HG03064 (cell line): ENCODE data around the gene TIAM2.
"Not testable (repeated sequence)": the region's sequence is repeated elsewhere in the genome, so short reads cannot be mapped to it uniquely, and the experiment has no call there.

ENCODE experiments used
- ATAC-seq: cut with Tn5 transposase; IDR thresholded peaks from one replicate; pipeline ENCODE4 v1.9.1; 2021; ENCODE audit warnings: low read depth; ENCODE audit not compliant: unreplicated experiment

TIAM2 gene

DNA sequence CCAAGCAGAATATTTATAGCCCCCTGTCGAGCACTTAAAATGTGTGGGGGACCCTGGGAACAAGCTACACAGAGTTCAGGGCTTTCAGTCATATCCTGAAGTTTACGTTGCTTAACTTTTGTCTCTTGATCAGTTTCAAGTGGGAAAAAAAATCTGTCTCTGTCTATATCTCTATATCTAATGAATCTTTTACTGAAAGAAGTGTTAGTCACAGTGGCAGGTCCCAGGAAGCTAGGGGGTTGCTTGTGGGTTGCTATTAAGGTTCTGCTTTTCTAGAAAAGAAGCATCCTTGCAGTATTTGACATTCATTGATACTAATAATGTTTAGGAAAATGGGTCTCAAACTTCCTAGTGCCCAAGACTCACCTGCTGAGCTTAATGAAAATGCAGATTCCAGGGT, 192.0 kb downstream of the TIAM2 start:
- ATAC-seq, result no peak

DNA sequence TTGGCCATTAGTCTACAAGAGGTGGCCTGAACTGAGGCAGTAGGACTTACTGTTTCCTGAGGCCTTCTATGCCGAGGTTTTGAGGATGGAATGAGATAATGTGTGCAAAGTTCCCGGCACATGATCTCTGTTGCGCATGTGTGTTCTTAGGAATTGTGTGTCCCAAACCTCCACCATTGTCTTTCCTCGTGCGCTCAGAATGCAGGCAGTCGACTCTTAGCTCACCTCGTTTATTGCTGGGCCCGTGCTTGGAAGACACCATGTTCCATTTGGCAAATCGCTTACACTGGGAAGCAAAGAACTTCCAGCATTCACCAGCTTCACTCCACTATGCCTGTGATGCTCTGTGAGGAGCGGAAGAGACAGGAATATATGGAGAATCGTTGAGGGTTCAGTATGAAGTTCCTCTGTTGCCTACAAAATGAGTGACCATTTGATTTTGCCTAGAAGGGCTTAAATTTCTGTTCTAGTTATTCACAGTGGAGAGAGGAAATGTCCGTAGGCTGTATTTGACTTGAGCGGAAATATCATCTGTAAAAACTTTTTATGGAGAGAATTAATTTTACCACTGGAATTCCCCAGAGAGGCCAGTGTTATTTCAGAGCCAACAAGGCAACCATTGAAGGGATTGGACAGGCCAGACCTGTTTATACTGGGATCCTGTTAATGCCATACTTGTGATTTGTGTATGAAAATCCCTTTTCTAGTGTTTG, 193.0 kb downstream of the TIAM2 start:
- ATAC-seq, result no peak

DNA sequence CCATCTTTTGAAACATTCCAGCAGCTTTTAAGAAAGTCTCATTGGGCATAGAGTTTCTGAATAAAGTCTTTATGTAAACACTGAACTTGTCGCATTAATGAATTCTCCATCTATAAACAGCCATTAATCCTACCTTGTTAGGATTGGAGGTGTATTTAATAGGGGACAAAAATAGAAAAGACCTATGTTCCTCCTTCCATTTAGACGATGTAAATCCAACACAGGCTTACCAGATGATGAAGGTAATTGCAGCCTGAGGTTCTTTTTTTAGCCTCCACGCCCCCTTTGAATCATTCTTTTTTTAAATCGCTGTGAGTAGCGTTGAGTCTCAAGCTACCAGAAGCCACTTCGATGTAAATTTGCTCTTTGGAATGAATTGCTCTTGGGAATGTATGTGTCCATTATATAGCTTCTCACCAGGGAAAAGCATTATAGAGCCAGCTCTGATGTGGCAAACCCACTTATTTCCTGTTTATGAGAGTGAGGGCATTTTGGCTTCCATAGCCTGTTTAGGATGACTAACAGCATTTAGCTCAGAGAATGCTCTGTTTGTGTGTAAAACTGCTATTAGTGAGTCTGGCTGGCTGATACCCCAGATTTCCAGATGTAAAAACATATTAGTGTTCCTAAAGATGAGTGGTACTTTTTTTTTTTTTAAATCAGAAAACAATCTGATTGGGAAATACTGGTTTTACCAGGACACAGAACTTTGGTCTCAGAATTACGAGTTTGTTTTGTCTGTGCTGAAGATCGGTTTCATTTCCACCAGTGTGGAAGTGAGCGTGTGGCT, 193.8 kb downstream of the TIAM2 start:
- no peak for ATAC-seq

DNA sequence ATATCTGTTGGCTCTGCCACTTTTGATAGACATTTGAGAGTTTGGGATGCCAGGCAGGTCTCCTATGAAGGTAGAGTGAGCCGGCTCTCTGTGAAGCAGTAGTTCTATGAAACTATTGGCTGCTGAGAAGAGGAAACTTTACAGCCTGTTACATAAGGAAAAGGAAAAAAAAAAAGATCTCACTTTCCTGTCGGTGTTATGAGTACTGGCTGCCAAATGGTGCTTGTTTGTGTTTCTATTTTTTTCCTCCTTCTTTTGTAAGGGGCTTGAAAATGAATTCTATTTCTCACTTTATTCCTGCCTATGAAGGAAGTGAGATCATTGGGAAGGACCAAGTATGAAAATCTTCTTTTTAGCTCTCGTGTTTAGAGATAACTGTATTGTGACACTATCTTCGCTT, 195.6 kb downstream of the TIAM2 start:
- no peak for ATAC-seq

DNA sequence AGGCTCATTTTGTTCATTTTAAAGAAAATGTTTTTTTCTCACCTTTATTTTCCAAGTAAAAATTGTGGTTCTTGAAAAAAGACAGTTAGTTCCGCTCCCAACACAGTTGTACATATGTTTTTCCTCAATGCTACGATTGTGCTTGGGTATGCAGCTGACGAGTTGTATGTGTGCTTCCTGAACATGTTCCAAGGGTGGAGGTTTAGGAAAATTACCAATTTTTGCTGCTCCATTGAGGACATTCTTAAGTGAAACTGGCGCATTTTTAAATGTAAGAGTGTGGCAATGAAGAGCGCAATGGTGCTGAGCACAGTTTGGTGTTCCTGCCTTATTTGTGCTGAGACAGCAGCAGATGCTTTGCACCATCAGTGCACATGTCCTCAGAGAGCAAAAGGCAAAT, 198.4 kb downstream of the TIAM2 start:
- no peak for ATAC-seq

DNA sequence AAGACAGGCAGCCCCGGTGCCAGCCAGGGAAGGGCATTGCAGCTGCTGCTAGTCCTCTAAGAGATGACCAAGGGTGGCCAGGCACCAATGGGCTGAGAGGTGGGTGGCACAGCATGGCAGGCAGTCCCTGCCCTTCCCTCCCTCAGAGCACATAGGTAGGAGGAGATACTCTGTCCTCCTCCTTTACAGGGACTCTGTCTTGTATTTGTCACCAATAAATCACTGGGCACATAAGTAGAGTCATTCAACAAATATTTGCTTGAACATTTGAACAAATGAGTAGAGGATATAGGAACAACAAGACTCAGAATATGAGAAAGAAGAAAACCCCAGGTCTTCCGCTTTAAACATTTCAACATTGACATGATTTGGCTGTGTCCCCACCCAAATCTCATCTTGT, 199.3 kb downstream of the TIAM2 start:
- ATAC-seq, result no peak

DNA sequence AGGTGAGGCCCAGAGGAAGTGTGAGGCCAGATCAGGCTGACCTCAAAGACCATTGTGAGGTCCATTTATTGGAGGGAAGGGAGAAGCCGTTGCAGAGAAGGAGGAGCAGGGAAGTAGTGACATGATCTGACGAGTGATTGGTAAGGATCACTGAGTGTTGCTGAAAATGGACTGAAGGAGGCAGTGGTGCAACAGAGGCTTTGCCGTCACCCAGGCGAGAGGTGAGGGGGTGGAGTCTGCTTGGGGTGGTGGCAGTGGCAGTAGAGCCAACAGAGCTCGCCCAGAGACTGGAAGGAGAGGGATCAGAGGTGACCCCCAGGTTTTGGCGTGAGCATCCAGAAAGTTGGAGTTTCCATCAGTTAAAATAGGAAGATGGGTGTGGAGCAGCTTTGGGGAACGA, 200.8 kb downstream of the TIAM2 start:
- no peak for ATAC-seq

DNA sequence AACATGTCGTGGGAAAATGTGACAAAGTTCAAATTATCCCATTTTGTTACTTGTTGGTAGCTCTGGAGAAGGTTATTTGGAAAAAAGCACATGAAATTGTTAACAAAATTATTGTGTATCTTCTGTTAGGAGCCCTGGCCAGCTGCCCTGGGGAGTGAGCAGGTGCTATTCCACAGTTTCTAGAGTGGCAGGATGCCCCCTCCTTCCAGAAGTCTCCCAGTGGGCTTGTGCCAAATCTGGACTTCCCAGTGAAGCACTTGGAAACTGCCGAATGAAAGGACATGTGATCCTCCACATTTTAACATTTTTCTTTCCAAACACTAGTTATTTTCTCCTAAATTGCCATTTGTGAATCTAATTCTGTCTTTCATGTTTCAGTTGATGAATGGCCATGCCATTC, 201.8 kb downstream of the TIAM2 start:
- no peak for ATAC-seq

DNA sequence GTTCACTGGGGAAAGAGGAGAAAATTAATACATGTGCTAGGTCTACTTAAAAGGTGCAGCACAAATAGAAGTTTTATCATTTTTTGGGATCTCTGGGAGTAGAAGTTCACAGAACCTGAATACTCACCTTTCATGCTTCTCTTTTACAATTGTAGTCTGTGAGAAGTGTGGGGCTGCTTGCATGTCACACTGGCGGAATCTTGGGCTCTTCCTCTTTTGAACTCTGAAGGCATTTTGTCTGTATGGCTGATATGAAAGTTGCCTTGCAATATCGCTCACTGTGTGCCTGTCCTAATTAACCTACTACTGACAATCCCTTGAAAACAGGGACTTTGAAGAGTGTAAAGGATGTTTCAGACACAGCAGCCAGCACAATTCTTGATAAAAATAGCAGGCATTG, 202.8 kb downstream of the TIAM2 start:
- no peak for ATAC-seq

DNA sequence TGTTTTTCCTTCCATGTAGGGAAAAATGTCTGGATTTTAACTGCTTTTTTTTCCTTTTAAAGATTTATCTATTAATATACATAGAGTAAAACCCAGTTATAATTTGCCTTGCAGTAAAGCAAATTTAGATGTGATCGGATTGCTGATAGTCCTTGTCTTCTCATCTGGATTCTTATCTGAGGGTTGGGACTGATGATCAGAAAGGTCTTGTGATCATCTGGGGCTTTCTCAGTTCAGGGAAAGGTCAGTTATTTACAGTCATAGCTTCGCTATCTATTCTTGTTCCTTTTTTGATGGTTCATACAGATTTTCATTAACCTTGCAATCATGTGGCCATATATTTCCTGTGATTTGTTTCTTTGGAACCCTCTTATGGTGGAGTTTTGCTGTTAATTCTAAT, 204.9 kb downstream of the TIAM2 start:
- ATAC-seq, result no peak

DNA sequence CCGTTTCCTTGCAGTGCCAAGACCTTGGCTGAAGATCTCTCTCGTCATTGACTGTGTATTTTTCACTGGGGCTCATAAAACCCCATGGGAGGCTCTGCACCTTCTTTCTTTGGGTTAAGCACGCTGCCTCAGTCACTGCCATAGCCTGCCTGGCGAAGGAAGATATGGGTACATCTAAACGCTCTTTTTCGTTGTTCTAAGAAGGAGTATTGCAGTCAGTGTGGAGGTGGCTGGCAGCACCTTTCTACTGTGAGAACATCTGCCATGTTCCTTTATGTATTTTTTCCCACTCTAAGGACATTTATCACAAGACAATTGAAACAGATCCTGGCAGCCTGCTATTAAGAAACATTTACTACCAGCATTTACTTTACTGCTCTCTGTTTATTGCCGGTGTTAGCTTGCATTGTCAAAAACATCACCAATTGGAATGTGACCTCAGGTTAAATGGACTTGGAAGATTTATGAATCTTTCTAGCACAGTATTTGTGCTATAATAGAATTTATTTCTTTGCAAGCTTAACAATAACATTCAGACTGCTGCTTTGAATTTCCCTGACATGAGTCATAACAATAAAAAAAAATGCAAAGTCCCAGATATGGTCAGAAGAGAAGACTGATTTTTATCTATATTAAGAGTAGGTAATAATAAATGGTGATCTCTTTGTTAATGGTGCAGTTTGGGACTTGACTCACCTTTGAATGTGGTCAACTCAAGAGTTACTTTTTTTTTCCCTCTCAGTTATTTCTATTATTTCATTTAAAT, 206.5 kb downstream of the TIAM2 start:
- ATAC-seq, result no peak

DNA sequence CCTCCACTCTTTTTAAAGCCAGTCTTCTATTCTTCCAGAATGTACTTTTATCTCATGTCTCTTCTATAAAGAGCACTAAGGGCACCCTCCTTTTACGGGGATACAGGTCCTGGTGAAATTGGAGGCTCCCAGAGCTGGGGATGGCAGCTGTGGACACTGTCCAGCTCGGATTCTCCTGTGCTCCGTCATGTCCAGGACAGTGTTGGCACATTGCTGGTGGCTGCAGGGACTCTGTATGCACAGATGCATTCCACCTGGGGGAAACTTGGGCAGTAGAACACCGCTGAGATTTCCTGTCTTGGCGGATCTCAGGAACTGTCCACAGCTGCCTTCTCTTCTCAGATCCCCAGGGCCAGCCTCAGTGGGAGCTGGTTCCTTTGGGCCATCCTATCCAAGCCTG, 212.1 kb downstream of the TIAM2 start:
- no peak for ATAC-seq

DNA sequence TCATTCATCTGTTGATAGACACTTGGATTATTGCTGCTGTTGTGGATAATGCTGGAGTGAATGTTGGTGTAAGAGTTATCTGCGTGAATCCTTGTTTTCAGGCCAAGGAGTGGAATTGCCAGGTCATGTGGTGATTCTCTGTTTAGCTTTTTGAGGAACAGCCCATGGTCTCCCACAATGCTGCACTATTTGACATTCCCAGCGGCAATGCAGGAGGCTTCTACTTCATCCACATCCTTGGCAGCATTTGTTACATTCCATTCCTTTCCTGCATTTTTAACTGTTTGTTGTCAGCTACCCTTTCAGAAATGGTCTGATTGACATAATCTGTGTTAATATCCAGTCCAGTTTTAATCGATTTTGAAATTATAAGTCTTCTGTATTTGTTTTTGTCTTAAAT, 217.0 kb downstream of the TIAM2 start:
- no peak for ATAC-seq

DNA sequence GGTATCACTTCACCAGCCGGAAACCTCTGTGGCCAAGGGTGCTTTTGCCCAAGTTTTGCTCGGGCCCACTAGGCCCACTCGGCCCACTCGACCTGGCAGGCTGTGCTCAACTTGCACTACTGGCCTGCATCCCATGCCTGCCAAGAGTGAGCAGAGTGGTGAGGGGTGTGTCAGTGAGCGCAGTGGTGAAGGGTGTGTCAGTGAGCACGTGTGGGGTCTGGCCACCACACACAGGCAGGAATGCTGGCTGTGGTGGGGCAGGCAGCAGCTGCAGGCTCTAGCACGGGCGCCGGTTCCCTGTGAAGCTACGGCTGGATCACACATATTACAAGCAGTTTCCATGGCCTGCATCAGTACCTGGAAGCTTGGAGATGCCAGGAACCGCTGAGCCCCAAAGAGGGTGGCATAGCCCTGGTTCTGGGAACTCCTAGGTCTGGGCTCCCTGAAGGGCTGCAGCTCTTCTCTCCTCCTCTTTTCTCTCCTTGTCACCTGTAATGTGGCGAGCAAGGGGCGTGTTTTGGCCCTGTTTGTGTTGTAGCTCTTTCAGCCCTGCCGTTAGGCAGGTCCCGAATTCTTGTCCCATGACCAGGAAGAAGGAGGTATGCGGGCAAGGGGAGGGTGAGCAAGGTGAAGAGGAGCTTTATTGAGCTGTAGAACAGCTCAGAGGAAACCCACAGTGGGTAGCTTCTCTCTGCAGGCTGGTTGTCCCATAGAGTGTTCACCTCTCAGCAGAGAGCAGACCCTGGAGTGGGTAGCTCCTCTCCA, 217.7 kb downstream of the TIAM2 start:
- no peak for ATAC-seq

DNA sequence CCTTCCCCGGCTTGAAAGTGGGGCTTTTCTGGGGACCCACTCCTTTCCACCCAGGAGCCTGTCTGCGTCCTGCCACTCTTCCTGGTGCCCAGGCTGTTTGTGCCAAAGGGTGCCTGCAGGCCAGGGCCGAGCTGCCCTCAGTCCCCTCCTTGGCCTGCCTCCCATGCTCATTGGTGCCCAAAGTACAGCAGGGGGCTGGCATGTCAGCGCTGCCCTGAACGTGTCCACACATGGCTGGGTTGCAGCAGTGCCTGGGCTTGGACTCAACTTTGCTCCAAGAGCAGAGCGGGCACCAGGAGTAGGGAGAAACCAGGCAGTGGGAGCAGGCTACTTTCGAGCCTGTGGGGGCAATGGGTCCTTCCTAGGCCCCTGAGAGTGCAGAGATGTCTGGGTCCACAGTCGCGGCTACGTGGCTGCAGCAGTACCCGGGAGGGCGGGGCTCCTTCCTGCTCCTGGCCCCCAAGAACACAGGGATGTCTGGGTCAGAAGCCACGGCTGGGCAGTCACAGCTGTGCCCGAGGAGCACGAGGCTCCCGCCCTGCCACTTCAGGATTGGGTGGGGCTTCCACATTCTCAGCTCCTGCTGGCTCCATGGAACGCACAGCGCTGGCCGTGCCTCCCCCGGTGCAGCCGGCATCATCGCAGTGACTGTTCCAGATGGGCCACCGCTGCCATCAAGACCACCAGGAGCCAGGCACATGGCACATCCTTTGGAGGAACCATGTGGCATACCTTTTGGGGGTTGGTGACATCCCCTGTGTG, 218.7 kb downstream of the TIAM2 start:
- ATAC-seq, result no peak

DNA sequence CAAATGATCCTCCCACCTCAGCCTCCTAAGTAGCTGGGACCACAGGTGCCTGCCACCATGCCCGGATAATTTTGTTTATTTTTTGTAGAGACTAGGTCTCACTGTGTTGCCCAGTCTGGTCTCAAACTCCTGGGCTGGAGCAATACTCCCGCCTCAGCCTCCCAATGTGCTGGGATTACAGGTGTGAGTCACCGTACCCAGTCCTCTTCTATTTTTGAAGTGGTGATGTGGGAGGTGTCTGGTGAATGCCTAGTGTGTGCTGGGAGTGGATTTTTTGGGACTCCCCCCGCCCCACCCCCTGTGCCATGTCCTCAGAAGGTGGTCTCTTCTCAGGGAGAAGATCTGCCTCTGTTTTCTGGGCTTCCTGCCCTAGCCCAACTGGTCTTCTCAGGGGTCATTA, 220.8 kb downstream of the TIAM2 start:
- ATAC-seq, result no peak

DNA sequence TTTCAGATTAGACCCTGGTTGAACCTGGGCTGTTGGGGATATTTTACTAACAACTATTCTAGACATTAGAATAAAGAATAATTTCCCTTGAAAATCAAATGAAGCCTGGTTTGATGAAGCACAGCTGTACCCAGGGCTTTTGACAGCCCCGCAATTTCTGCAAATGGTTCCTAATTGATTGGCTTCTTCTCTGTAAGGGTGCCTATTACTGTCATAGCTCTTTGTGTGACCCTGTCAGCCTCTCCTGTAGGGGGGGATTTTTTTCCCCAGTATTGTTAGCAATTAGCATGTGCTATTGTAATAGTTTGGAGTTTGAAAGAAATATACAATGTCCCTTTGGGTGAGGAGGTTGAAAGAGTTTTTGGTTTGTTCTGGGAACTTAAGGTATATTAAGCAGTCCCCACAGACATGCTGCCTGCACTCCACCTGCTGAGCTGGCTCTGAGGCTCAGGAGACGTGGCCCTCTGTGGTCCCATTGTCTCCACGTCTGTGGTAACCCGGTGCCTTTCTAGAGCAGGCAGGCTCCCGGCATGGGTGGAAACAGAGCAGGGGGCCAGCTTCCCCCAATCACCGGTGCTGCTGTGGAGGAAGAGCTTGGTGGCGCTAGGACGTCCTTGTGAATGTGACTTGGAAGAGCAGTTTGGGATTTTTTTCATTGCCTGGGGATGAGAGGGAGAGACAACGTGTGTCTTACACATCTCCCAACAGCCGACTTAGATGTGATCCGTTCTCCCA, 221.4 kb downstream of the TIAM2 start:
- no peak for ATAC-seq

DNA sequence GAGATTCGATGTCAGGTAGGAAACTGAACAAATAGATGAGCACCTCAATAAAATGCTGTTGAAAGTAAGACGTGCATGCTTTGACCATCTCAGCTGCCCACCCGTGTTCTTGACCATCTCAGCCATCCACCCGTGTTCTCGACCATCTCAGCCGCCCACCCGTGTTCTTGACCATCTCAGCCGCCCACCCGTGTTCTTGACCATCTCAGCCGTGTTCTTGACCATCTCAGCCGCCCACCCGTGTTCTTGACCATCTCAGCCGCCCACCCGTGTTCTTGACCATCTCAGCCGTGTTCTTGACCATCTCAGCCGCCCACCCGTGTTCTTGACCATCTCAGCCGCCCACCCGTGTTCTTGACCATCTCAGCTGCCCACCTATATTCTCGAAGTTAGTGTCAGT, 223.6 kb downstream of the TIAM2 start:
- ATAC-seq, result not testable (repeated sequence)

DNA sequence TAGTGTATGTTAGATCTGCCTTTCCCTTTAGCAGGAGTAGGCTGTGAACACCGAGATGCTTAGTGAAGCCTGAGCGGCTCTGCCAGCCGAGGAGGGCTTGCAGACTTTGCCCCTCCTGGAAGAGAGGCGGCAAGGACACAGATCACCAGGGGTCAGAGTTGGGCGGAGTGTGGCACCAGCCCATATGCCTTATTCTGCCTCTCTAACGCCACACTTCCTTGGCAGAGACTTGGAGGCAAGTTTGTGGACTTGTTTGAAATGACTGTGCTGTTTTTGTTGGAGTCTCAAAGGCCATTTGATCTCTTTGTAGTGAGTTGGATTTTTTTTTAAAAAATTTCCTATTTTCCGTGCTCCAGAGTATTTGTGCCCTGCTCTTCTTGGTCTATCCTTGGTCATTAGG, 224.2 kb downstream of the TIAM2 start:
- ATAC-seq, result no peak
